Activated CD8-positive, alpha-beta memory T cell treated with anti-CD3 and anti-CD28 coated beads for 1 hour (primary cell): Measurements from ENCODE around the gene MNS1.
"Not testable (repeated sequence)": the region's sequence is repeated elsewhere in the genome, so short reads cannot be mapped to it uniquely, and the experiment has no call there.

Experiments used
- DNase-seq, 2 donors: peaks; one replicate each; pipeline ENCODE4 v3.0.0-alpha.2; 2020; ENCODE audit warnings: low read depth in 1 of 2; ENCODE audit errors: extremely low read depth in 1 of 2

Gene MNS1, protein sequence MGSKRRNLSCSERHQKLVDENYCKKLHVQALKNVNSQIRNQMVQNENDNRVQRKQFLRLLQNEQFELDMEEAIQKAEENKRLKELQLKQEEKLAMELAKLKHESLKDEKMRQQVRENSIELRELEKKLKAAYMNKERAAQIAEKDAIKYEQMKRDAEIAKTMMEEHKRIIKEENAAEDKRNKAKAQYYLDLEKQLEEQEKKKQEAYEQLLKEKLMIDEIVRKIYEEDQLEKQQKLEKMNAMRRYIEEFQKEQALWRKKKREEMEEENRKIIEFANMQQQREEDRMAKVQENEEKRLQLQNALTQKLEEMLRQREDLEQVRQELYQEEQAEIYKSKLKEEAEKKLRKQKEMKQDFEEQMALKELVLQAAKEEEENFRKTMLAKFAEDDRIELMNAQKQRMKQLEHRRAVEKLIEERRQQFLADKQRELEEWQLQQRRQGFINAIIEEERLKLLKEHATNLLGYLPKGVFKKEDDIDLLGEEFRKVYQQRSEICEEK

DNA sequence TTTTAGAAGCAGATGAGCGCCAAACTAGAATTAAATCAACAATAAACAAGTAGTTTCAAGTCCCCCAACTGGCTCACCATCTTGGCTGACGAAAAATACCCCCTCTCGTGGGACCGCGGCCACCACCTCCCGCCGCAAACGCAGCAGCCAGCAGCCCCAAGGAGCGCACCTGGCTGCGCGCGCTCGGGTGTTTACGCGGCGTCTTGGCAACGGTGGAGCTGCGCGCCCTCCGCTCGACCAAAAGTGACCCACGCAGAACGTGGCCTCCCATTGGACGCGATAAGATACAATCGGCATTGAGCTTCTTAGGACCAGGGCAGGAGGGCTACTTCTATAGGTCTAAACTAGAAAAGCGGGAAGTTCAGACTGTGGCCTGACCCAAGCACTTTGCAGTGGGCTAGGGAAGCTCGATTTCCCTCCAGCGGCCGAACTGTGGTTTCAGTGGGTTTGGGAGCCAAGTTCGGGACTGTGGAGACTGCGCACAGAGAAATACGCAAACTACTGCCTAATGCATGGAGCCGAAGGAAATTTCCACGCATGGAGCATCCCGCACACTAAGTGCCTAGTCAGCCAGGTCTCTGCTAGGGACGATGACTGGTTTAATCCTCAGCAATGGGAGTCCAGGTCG lies at the start of gene MNS1:
MNS1 (minus strand) TSS at position 245 of the 628 bp plus-strand sequence; CDS start at position 80, 165 bp downstream.
- DNase-seq: peak; percentile 22 to 36

DNA sequence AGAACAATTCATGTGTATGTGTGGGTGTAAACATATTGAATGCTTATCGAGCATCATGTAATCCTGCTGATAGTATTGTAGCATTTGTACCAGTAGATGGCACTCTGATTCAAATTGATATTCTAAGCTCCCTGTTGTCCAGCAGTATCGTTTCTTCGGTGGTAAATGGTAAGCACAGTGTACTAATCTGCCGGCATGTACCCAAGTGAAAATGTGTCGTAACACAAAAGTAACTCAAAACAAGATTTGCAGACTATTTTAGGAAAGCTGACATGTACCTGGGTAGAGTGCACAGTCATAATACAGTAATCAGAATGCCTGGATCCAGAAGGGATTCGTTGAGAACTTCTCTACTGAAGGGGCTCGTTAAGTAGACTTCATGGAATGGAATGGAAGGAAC lies 31.7 kb upstream of the MNS1 start:
- DNase-seq: no peak

DNA sequence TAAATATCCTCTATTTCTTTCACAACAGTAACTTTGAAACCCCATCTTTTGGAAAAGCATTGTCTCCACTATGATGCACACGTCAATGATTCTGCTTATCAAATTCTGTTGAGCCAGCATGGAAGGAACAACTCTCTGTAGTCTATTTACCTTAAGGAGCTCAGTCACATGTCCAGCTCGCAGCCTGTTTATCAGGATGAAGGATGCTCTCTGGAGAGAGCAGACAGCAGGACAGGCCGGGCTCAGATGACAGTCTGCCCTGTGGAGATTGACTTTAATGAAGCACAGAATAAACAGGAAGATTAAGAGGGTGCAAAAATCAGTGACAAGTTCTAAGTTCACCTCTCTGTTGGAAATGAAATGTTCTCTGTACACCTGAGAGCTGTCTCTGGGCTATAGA lies 30.6 kb upstream of the MNS1 start:
- DNase-seq: no peak

DNA sequence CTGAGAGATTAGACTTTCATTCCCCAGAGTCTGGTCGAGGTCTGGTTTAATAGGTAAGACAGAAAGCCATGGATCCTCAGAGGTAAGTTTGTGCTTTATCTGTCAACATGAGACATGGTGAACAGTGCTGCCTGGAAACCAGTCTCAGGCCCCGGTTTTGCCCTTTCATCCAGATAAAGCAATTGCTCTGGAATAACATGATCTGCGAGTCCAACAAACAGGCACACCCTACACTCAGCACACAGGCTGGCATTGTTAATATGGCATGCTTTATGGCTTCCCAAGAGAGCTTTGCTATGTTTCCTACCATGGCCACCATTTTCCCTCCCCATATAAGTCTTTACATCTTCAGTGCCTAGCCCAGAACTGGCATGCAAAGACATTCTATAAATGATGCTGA lies 30.1 kb upstream of the MNS1 start:
- DNase-seq: no peak

DNA sequence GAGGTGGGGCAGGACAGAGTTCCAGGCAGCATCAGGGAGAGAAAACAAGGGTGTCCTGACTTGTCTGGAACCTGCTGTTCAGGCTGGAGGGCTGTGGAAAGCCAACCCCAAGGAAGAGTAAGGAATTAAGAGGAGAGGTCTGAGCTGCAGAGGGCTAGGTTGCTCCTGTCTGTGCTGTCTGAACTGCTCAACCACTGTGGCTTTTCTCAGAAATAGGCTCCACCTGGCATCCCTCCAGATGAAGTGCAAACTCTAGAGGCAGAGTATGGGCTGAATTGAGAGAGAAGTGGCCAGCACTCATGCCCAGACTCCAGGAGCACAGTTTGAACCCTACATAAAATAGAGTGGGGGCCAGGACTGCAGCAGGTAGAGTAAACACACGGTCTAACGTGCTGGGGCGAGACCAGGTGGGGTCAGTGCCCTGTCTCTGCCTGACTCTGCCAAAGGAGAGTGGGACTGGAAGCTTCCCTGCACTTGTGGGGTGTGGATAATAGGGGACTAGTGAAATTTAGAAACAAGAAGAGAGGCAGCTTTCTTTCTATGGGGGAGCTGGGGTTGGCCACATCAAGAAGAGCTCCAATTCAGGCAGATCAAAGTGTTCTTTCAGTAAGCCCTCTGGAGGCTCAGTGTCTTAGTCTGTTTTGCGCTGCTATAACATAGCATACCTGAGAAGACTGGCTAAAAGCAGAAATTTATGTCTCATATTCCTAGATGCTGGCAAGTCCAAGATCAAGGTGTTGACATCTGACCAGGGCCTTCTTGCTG lies 28.0 kb upstream of the MNS1 start:
- no peak for DNase-seq

DNA sequence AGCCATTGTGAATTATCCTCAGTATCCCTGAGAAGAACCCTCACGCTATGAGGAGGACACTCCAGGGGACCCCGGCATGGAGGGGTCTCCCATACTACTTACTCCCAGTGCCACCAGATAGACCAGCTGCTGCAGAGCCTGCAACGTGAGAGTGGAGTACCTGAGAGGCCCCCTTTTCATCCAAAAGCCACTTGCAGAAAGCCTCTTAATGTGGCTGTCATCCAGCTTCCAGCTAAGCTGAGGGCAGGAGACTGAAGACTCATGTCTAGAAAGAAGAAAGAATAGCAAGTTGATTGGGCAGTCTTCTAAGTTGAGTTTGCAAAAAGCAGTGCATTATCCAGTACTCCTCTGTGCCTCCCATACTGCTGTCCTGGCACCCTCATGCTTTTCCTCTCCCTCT lies 27.3 kb upstream of the MNS1 start:
- no peak for DNase-seq

DNA sequence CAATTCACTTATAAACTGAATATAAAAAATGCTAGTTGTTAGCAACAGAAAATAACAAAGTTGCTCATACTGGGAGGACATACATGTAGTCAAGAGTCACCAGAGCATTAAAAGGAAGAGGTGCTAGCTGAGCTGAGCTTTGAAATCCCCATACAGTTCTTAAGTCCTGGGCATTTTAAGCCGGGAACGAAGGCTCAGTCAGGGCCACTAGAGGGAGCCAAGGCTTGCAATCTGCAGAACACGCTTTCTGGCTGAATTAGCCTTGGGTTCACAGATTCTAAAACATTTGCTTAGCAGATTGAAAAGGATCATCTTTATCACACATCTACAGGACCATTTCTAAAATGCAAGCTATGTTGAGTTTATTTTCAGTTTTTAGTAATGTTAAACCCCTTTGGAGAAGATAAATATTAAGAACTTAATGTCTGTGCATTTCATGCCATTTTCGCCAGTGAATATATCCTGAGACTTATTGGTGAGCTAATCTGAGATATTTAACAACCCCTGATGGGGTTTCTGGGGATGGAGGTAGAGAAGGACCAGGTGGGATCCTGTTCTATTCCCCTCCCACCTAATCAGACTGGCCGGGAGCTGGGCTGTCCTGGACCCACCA lies 26.3 kb upstream of the MNS1 start:
- peak in 1 of 2 donors; percentile 5 for DNase-seq

DNA sequence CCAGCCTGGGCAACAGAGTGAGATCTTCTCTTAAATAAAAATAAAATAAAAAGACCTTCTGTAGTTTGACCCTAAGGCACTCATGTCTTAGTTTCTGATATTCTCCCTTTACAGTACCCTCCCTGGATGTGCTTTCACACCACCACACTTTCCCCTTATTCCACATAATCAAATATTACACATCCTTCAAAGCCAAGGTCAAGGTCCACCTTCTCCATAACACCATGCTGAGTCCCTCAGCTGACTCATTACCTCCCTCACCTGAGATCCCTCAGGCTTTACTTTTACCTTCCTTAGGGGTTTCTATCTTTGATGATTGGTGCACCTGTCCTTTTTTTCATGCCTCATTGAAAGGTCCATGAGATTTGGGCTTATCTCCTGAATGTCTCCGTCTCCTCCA lies 25.5 kb upstream of the MNS1 start:
- no peak for DNase-seq

DNA sequence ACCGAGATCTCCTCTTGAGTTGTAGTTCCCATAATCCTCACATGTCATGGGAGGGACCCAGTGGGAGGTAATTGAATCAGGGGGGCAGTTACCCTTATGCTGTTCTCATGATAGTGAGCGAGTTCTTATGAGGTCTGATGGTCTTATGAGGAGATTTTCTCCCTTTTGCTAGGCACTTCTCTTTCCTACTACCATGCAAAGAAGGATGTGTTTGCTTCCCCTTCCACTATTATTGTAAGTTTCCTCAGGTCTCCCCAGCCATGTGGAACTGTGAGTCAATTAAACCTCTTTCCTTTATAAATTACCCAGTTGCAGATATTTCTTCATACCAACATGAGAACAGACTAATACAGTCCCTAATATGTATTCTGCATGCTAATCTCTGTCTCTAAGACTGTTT lies 21.3 kb upstream of the MNS1 start:
- not testable (repeated sequence) for DNase-seq

DNA sequence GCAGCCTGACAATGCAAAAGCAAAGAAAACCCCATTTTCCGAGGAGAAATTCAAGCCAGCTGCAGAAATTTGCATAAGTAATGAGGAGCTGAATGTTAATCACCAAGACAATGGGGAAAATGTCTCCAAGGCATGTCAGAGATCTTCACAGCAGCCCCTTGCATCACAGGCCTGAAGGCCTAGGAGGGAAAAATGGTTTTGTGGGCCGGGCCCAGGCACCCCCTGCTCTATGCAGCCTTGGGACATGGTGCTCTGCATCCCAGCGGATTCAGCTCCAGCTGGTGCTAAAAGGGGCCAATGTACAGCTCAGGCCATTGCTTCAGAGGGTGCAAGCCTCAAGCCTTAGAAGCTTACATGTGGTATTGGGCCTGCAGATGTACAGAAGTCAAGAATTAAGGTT lies 20.5 kb upstream of the MNS1 start:
- not testable (repeated sequence) for DNase-seq

DNA sequence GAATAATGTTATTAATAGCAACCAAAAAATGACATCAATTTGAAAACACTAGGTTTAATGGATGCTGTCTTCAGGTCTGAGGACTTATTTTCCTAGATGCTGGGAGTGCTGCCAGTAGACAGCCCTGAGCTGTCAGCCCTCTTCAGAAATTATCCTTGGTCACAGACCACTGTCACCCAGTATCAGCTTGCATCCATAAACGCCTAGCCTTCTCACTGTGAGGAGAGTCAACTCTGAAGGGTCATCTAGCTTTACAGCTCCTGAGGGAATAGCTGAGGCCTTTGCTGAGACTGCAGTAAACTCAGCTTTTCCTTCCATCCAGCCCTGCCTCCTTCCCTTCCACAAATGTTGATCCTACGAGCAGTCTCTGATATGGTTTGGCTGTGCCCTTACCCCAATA lies 19.4 kb upstream of the MNS1 start:
- DNase-seq: no peak

DNA sequence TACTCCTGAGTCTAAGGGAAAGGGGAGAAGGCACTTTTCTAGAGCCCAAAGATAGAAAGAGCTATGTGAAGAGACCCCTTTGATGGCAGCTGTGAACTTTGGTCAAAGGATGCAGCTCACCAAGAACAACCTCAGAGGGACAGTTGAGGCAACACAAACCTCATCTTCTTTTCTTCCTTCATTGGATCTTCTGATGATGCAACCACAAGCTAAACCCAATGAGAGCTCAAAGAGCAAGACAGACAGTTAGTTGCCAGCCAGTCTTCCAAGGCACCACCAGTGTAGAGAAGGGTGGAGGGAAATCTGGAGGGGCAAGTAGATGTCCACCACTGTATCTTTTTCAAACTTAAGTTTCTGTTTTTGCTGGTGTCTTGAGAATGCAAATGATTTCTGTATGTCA lies 10.4 kb upstream of the MNS1 start:
- DNase-seq: no peak

DNA sequence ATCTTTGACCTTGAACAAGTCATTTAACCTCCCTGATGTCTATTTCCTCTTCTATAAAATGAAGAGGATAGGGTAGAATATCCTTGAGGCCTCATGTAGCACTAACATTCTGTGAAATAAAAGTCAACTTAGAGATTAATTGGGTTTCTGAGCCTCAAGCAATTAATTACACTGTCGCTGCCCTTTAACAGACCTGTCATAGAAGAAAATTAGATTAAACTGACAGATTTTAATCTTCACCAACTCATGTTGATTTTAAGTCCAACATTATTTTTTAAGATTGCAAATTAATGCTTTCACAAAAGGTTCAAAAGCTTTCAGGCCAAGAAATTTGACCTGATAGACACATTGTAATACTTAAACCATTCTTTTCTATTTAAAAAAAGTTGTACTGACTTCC lies 8.1 kb upstream of the MNS1 start:
- DNase-seq: no peak

DNA sequence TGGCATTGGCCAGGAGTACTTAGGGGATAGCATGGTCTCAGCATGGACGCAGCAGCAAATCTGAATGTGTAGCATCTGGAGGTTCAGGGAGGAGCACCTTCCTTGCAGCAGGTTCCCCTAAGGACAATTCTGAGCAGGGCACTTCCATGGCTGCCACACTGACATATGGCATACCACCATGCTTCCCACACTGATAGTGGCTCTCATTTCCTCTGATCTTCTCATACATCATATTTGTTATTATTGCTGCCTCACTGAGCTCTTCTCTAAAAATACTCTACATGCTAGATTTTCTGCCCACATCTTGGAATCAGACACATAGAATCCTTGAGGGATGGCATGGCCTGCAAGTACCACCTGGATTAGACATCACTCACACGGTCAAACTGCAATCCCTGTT lies 7.3 kb upstream of the MNS1 start:
- no peak for DNase-seq

DNA sequence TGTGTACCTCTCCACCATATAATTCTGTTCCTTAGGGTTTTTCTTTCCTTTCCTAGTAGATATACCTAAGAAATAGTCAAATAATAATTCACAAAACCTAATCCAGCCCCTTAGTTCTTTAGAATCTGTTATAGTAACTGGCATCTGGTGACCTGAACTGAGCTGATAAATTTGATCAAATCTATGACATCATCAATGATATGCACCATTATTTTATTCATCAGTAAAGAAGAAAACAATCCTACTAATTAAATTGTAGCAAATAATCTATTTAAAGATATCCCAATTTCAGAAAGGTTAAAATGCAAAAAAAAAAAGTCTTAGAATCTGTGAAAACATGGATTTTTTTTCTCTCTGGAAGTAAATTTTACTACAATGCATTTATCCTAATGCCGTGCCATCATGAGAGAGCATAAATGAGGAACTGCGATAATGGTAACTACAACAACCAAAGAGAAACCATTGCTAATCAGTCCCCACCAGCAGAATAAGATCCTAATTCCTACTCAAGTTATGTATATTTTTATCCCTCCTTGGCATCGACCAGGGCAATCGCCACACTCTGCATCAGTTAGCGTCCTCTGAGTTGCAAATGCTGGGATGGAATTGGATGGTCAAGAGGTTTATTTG lies 6.6 kb upstream of the MNS1 start:
- no peak for DNase-seq

DNA sequence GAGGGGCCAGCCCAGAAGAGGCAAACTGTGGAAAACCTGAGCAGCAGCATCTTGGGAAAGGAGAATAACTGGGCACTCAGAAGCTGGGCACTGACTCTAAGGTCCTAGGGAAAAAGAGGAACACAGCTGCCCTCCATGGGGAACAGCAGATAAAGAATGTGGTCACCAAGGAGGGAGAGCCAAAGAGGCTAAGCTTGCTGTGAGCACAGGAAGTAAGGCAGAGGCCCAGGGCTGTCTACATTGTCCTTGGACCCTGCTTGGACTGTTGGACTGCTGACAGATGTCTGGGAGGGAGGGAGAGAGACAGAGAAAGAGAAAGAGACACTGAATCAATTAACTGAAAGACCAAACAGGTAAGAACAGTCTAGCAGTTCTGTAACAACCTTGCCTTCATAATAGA lies 4.5 kb upstream of the MNS1 start:
- DNase-seq: no peak

DNA sequence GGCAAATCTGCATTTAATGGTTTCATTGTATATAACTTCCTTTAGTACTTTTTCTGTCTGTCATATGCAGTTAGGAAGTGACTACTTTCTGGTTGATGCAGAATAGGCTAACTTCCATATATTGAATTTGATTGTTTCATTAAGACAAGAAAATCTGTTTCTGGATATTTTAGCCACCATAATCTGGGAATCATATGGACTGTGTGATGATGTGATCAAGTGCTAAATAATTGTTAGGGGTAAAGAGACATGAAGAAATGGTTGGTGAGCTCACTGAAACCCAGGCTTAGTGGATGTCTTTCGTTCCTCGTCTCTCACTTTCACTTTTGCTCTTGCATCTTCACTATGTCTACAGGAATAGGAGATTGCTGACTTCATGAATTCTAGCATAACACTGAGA lies 3.5 kb upstream of the MNS1 start:
- DNase-seq: no peak

DNA sequence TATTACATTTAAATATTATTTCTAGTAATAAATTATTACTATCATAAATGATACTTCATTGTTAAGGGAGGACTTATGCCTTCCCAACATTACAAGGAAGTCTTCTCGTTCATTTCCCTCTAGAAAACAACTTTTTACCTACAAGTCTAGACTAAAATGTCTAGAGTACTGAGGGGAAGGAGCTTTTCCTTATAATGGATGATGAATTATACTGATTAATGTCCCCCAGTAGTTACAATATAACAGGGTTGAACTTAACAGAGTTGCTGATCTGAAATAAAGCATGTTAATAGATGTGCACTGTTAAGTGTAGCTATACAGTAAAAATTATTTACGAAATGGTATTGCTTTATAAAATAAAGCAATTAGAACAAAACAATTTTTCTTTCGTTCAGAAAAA lies 2.7 kb upstream of the MNS1 start:
- no peak for DNase-seq

DNA sequence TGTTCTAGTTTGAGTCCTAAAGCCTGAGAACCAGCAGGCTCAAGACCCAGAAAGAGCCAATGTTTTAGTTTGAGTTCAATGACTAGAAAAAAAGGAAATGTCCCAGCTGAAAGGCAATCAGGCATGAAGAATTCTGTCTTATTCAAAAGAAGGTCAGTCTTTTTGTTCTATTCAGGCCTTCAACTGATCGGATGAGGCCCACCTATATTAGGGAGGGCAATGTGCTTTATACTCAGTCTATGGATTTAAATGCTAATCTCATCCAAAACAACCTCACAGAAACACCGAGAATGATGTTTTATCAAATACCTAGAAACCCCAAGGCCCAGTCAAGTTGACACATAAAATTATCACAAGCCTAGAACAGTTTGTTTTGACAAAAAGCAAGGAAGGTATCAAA lies 4.0 kb downstream of the MNS1 start:
- no peak for DNase-seq

DNA sequence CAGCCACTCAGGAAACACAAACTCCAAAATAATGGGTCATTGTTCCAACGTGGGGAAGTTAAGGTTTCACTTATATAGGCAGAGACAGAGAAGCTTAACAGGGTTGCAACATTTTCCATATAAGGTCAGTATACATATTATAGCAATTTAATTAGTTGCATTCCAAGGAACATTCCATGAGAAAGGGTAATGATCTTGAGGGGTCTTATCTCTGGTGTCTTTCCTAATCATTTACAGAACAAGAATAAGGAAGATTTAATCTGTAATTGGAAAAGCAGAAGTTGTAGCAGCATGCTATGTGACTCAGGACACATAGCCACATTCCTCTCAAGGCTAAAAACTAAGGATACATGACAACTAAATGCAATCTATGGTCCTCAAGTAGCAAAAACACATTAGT lies 4.9 kb downstream of the MNS1 start:
- no peak for DNase-seq

DNA sequence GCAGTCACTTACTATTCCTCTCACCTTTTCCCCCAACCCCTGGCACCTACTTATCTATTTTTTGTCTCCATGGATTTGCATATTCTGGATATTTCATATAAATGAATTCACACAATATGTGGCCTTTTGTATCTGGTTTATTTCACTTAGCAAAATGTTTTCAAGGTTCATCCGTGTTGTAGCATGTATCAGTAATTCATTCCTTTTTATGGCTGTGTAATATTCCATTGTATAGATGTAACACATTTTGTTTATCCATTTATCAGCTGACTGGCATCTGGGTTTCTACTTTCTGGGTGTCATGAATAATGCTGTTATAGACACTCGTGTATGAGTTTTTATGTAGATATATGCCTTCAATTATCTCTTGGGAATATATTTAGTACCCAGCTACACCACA lies 5.8 kb downstream of the MNS1 start:
- no peak for DNase-seq
